VCaP (cell line): ENCODE measurements around the gene XCR1.

Experiments used
- H3K27ac ChIP-seq: fragments of 450-650 bp; 2 replicates; pipeline ENCODE4 v1.5.1; 2017
- TF ChIP-seq, protein P1 (sequence below): fragments of 450-650 bp; conservative IDR thresholded peaks from 2 replicates; pipeline ENCODE4 v1.5.1; 2017; ENCODE audit warnings: mild to moderate bottlenecking, moderate library complexity

Gene XCR1

DNA sequence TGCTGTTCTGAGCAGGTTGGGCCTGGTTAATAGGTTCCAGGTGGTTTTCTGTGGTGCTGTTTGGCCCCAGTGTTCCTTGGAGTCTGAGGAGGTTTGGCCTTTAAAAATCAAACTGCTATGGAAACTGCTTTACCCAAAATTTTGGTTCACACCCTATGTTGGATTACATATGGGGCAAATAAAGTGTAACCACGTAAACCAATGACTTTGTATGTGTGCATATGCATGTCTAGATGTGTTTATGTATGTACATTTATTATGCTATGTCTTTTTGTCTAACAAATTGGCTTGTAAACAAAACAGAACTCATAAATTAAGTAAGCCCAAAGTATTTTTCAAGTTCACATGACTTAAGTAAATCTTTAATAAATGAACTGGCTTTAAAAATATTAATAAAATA lies 8.9 kb upstream of the XCR1 start:
- TF ChIP-seq, protein P1, sequence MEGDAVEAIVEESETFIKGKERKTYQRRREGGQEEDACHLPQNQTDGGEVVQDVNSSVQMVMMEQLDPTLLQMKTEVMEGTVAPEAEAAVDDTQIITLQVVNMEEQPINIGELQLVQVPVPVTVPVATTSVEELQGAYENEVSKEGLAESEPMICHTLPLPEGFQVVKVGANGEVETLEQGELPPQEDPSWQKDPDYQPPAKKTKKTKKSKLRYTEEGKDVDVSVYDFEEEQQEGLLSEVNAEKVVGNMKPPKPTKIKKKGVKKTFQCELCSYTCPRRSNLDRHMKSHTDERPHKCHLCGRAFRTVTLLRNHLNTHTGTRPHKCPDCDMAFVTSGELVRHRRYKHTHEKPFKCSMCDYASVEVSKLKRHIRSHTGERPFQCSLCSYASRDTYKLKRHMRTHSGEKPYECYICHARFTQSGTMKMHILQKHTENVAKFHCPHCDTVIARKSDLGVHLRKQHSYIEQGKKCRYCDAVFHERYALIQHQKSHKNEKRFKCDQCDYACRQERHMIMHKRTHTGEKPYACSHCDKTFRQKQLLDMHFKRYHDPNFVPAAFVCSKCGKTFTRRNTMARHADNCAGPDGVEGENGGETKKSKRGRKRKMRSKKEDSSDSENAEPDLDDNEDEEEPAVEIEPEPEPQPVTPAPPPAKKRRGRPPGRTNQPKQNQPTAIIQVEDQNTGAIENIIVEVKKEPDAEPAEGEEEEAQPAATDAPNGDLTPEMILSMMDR: no peak
- H3K27ac ChIP-seq: peak overlapping the region; percentile 21; the same call in 1 of the 2 replicates

GRCh38 chr3:46031747-46032146 lies 4.5 kb upstream of the XCR1 start:
- H3K27ac ChIP-seq: no peak overlapping the region
- TF ChIP-seq, protein P1: no peak

DNA sequence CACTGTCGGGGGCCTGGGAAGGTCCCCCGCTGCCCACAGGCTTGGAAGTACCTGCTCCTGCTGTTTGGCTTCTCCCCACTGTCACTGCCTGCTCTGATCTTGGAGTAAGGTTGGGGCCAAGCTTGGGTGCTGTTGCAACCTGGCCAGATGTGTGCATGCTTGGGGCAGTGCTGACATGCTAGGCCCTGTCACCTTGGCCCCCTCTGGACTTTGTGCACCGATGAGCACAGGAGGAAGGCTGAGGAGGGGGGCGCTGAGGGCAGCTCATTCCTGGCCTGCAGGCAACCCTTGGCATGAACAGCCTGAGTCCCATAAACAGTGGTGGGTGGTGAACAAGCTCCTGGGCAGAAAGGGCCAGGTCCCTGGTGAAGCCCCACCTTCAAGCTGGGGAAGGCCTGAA lies 4.0 kb upstream of the XCR1 start:
- TF ChIP-seq, protein P1: no peak
- H3K27ac ChIP-seq: no peak overlapping the region

- H3K27ac ChIP-seq: no peak overlapping the region
These were observed 3.3 kb upstream of the XCR1 start for GRCh38 chr3:46030626-46031025.

DNA sequence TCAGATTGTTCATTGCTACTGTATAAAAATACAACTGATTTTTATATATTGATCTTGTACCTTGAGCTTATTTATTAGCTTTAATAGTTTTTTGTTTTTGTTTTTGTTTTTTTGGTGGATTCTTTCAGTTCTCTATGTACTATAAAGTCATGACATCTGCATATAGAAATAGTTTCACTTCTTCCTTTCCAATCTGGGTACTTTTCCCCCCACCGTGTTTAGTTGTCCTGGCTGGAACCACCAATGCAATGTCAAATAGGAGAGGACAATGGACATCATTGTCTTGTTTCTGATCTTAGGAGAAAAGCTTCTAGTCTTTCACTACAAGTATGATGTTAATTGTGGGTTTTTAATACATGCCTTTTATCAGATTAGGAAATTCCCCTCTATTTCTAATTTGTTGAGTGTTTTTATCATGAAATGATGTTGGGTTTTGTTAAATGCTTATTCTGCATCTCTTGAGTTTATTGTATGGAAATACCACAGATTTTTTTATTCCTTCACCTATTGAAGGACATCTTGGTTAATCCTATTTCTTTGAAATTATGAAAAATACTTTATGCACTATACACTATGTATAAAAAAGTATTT lies 2.8 kb upstream of the XCR1 start:
- no peak overlapping the region for H3K27ac ChIP-seq
- TF ChIP-seq, protein P1: no peak

More at GRCh38 chr3:46030626-46031025, 3.3 kb upstream of the XCR1 start:
- TF ChIP-seq, protein P1: no peak

DNA sequence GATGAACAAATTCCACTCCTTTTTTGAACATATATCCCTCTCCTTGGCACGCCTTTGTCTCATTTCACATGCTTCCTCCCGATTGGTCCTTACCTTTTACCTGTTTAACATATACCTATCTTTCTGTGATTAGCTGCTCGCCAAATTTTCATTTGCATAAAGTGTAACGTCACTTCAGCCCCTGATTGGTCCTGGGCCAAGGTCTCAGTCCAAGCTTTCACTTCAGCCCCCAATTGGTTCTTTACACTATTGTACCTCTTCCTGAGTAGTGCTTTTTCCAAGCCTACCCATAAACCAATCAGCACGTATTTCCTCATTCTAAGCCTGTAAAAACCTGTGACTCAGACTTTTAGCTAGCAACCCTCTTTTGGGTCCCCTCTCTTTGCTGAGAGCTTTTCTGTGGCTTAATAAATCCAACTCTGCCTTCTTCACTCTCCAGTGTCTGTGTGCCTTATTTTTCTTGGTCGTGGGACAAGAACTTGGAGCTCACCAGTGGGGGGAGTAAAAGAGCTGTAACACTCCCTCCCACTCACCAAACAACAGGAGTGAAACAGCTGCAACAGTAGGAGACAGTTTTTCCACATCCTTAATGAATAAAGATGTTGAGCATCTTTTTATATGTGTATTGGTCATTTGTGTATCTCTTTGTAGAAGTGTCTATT lies 584 bp upstream of the XCR1 start:
- no peak overlapping the region for H3K27ac ChIP-seq
- TF ChIP-seq, protein P1: no peak

- H3K27ac ChIP-seq: no peak overlapping the region
- TF ChIP-seq, protein P1: no peak
These were observed 2.1 kb downstream of the XCR1 start for GRCh38 chr3:46025139-46025538.
